ENCODE results near the gene HDLBP. TPM values are rescaled to one million over a fixed set of nuclear protein-coding genes. Genes with fewer than 3 reads are reported as not detected.

HDLBP gene
- total and polyA plus RNA-seq, 10 of the 15 experiments (the other 5 are each of a cell fraction or from before 2014, with no cell fraction given), result 19.5 to 383 (median 249) TPM

- ChIA-PET SMC1A (ENCODE audit: uncharacterized antibody, unreplicated experiment) (interaction anchor here (1.2 kb wide), 1 partner anchor 130 kb away, joined by 7 read pairs; no protein-coding TSS in a partner anchor), RAD21 (ENCODE audit: unreplicated experiment) (no interaction called here), CTCF (interaction anchor here (0.5 to 1.5 kb wide), 4 partner anchors 29 to 131 kb away, joined by 3 to 7 read pairs (median 3); no protein-coding TSS in a partner anchor), POLR2A (no interaction called here)
- Histone ChIP-seq H3K79me2 (ENCODE audit: control insufficient read depth, insufficient read depth, low read length) (no peaks in the 10 kb centered on the region; the same call in 1 of the 2 replicates), H3K27me3 (replicated peaks in 1 of 2; ENCODE audit: control insufficient read depth in 2 of 2, insufficient read depth in 2 of 2, low read length in 1 of 2) (no peaks in the 10 kb centered on the region), H3K4me3 (no peak overlapping the region), H4K20me1 (ENCODE audit: control insufficient read depth, insufficient read depth) (peaks cover 4% of the 10 kb centered on the region; the same call in 1 of the 2 replicates), H3K27ac (ENCODE audit: control insufficient read depth, insufficient read depth) (no peak overlapping the region), H2AFZ (ENCODE audit: control insufficient read depth, low read depth, low read length) (no peak overlapping the region), H3K4me1 (ENCODE audit: control insufficient read depth, insufficient read depth, low read length) (no peaks in the 10 kb centered on the region), H3K4me2 (ENCODE audit: control insufficient read depth, insufficient read depth) (no peak overlapping the region), H3K9ac (ENCODE audit: control insufficient read depth, insufficient read depth, low read length) (no peak overlapping the region), H3K36me3 (ENCODE audit: control insufficient read depth in 2 of 2, insufficient read depth in 2 of 2, low read length in 1 of 2) (peaks cover 29 to 44% of the 10 kb centered on the region in 2 experiments), H3K9me3 (replicated peaks; ENCODE audit: control insufficient read depth, insufficient read depth, low read length) (no peaks in the 10 kb centered on the region)
- FAIRE-seq (no peak), ATAC-seq (peak; percentile 17; the same call in 1 of the 3 replicates), DNase-seq (ENCODE audit: low read depth, low spot score) (no peak)
- no TSS peak for BruUV-seq (replicated peaks)
- WGBS (ENCODE audit: insufficient coverage, insufficient replicate concordance, low lambda C conversion rate, missing lambda C conversion rate), result 49% methylated on average over 4 of the region's 4 CpGs
- TF ChIP-seq NFIC (IDR thresholded peaks at IDR 0.05; ENCODE audit: low read depth, low read length), result no peak
- no peak for TF ChIP-seq SUPT20H (IDR thresholded peaks at IDR 0.05; ENCODE audit: borderline replicate concordance, control insufficient read depth, low read depth, low read length)
- no peak for TF ChIP-seq CREB1 (IDR thresholded peaks at IDR 0.05; ENCODE audit: low read depth)
- no peak for TF ChIP-seq IRF4 (IDR thresholded peaks at IDR 0.05; ENCODE audit: low read depth, low read length)
- no peak for TF ChIP-seq PBX3 (IDR thresholded peaks at IDR 0.05; ENCODE audit: insufficient replicate concordance, low read depth, low read length)
- TF ChIP-seq POLR2AphosphoS5 (IDR thresholded peaks at IDR 0.05; ENCODE audit: low read length), result no peak
- TF ChIP-seq EGR1 (IDR thresholded peaks at IDR 0.05; ENCODE audit: borderline replicate concordance in 1 of 2, low read depth in 2 of 2, low read length in 2 of 2), result no peak
- TF ChIP-seq YY1 (IDR thresholded peaks at IDR 0.05; ENCODE audit: low read depth, low read length), result no peak
- TF ChIP-seq HDAC2 (IDR thresholded peaks at IDR 0.05), result no peak
- TF ChIP-seq MYB (IDR thresholded peaks at IDR 0.05; ENCODE audit: borderline replicate concordance, low read depth, low read length), result no peak
- no peak for TF ChIP-seq ZNF274 (IDR thresholded peaks at IDR 0.05; ENCODE audit: insufficient read depth, insufficient read length)
- no peak for TF ChIP-seq SUZ12 (IDR thresholded peaks at IDR 0.05; ENCODE audit: unreplicated experiment)
- no peak for TF ChIP-seq RELA (IDR thresholded peaks at IDR 0.05; ENCODE audit: borderline replicate concordance, partially characterized antibody)
- TF ChIP-seq GABPA (IDR thresholded peaks at IDR 0.05; ENCODE audit: low read depth), result no peak
- TF ChIP-seq RELB (IDR thresholded peaks at IDR 0.05; ENCODE audit: low read depth), result no peak
- TF ChIP-seq BRCA1 (IDR thresholded peaks at IDR 0.05; ENCODE audit: low read depth, low read length), result no peak
- TF ChIP-seq BMI1 (IDR thresholded peaks at IDR 0.05; ENCODE audit: borderline replicate concordance), result no peak
- in situ Hi-C loops (cut with MboI), result no loop called here
- intact Hi-C loops (cut with micrococcal nuclease; ENCODE audit: unreplicated experiment), result no loop called here
Measured at GRCh38 chr2:241261628-241262027, 53.8 kb downstream of the HDLBP start.

Measured in GM12878 (cell line).